Brain microvascular endothelial cell (primary cell): ENCODE data around the gene LHFPL6.

Experiments used
- DNase-seq: peaks from one replicate; pipeline ENCODE4 v3.0.0-alpha.2; 2020
- H3K27ac ChIP-seq: fragments of 250-450 bp; sonication (Bioruptor Pico); 2 replicates; pipeline ENCODE4 v1.5.1; 2020; ENCODE audit warnings: mild to moderate bottlenecking, moderate library complexity
- H3K27me3 ChIP-seq: fragments of 250-450 bp; sonication (Bioruptor Pico); replicated peaks from 2 replicates; pipeline ENCODE4 v1.5.1; 2020; ENCODE audit warnings: mild to moderate bottlenecking
- H3K36me3 ChIP-seq: fragments of 250-450 bp; sonication (Bioruptor Pico); replicated peaks from 2 replicates; pipeline ENCODE4 v1.5.1; 2020; ENCODE audit warnings: mild to moderate bottlenecking
- H3K4me3 ChIP-seq: 2 replicates; pipeline ENCODE4 v1.5.1; 2011; ENCODE audit warnings: low read depth, mild to moderate bottlenecking, control low read depth, low read length, moderate library complexity
- CTCF ChIP-seq: IDR thresholded peaks from 2 replicates; pipeline ENCODE4 v1.5.1; 2011; ENCODE audit warnings: low read depth, mild to moderate bottlenecking, moderate library complexity, low read length, control low read depth, inconsistent platforms; ENCODE audit errors: missing control alignments
- in situ Hi-C: cut with HindIII; loops from 2 replicates; pipeline ENCODE4 v1.10.0; 2017; ENCODE audit warnings: low sequenced_read_pairs, low pct_ligation_motif_present

The LHFPL6 gene

GRCh38 chr13:39370048-39370447 is 232.9 kb downstream of the LHFPL6 start:
- Histone ChIP-seq H3K4me3 (no peak overlapping the region), H3K36me3 (no peaks in the 10 kb centered on the region), H3K27ac (no peak overlapping the region), H3K27me3 (no peaks in the 10 kb centered on the region)
- in situ Hi-C loops = no loop called here
- TF ChIP-seq CTCF = no peak
- no peak for DNase-seq

DNA sequence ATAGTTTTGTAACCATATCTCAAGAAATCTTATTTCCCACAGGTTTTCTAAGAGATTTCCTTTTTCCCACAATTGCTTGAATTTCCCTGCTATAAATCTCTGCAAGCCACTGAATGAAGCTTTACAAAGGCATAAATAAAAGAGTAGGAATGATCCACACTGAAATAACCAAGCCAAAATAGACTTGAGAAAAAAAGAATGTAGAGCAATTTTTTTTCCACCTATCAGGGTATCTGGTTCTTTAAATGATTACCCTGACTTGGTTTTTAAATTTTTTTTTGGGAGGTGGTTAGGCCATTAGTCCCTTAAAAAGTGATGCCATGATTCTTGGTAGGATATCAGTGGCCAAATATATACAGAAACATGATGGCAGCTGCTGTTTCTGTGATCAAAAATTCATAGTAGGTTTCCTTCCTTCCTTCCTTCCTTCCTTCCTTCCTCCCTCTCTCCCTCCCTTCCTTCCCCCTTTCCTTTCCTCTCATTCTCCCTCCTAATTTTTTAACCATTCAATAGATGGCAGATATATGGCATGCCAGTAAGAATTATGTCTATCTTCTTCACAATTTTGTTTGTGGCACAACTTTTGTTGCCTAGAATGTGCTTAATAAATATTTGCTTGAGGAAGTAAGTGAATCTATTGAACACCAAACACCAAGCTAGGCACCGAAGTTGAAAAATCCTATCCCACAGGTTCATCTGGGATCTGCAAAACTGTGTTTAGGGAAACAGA is 233.7 kb downstream of the LHFPL6 start:
- no peak overlapping the region for H3K27ac ChIP-seq
- H3K36me3 ChIP-seq = no peaks in the 10 kb centered on the region
- no peak overlapping the region for H3K4me3 ChIP-seq
- no peak for TF ChIP-seq CTCF
- in situ Hi-C loops = no loop called here
- H3K27me3 ChIP-seq = no peaks in the 10 kb centered on the region
- no peak for DNase-seq

DNA sequence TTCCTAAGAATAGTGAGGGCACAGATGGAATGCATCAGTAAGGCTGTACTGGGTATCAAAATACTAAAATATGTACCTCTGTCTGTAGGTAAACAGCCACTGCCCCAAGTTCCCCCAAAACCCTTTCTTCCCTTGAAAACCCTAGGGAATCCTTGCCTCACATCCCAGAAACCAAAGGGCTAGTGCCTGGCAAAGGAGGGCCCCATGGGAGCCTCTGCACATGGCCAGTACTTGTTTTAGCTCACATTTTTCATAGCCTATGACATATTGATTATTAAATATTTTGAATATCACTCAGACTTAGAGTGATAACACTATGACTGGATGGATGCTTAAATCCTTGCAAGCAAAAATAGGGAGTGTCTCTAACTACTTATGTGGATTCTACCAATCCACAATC is 237.1 kb downstream of the LHFPL6 start:
- Histone ChIP-seq H3K27ac (no peak overlapping the region), H3K4me3 (no peak overlapping the region), H3K27me3 (no peaks in the 10 kb centered on the region), H3K36me3 (no peaks in the 10 kb centered on the region)
- in situ Hi-C loops = no loop called here
- no peak for TF ChIP-seq CTCF
- DNase-seq = no peak

DNA sequence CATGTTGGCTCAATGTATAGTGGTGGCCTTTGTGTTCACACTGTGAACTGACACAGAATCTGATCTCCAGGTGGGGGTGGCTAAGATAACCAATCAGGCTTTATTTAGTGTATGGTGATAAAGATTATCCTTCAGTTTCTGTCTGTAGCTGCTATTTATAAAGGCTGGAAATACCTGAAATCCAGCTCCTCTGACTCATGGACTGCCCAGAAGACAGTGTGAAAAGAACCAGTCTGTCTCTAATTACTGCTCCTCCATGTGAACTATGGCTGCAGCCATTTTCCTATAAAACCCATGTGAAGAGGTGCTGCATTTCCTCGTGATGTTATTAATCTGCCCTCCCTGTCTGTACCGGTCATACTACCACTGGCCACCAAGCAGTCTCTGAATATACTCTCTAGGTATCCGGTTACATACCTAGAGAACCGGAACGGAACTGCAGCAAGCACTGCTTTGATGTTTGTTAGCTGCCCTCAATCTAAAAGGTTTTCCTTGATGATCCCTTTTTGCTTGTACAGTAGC is 238.0 kb downstream of the LHFPL6 start:
- Histone ChIP-seq H3K36me3 (no peaks in the 10 kb centered on the region), H3K27ac (no peak overlapping the region), H3K27me3 (no peaks in the 10 kb centered on the region), H3K4me3 (no peak overlapping the region)
- in situ Hi-C loops = no loop called here
- no peak for DNase-seq
- TF ChIP-seq CTCF = peak; percentile 32

GRCh38 chr13:39363382-39363772 is 239.6 kb downstream of the LHFPL6 start:
- H3K27me3 ChIP-seq = no peaks in the 10 kb centered on the region
- in situ Hi-C loops = no loop called here
- no peak for TF ChIP-seq CTCF
- H3K4me3 ChIP-seq = no peak overlapping the region
- no peak for DNase-seq
- H3K27ac ChIP-seq = no peak overlapping the region
- H3K36me3 ChIP-seq = no peaks in the 10 kb centered on the region
